IMR-90 (cell line): ENCODE data around the gene RDH16.

Source experiments
- CEBPB ChIP-seq: IDR thresholded peaks from 2 replicates; pipeline ENCODE4 v1.6.1; 2012; ENCODE audit warnings: low read depth, low read length, improper control_type of control experiment
- CTCF ChIP-seq: conservative IDR thresholded peaks from 2 replicates; pipeline ENCODE4 v1.5.1; 2012; ENCODE audit warnings: mild to moderate bottlenecking, low read depth, low read length, improper control_type of control experiment

- TF ChIP-seq CTCF (peak; percentile 92), CEBPB (no peak)
Measured at GRCh38 chr12:56987551-56988053, 30.2 kb upstream of the RDH16 start.
